ENCODE data around the gene HIVEP1. TPM values are rescaled to one million over a fixed set of nuclear protein-coding genes. Genes with fewer than 3 reads are reported as not detected.

The HIVEP1 gene
- total RNA-seq, 2 donors from 2014 or later = 22.3 to 34.4 TPM

GRCh38 chr6:12160326-12160725 is 148.2 kb downstream of the HIVEP1 start:
- Histone ChIP-seq H3K27ac (no peak overlapping the region), H3K4me1 (ENCODE audit: control insufficient read depth in 1 of 2, low read depth in 2 of 2) (peaks cover 0 to 5% of the 10 kb centered on the region in 2 donors), H3K36me3 (peaks cover 10% of the 10 kb centered on the region), H3K9me3 (no peaks in the 10 kb centered on the region), H3K4me3 (no peak overlapping the region), H3K27me3 (replicated peaks; ENCODE audit: insufficient read depth) (no peaks in the 10 kb centered on the region)
- DNase-seq (ENCODE audit: low spot score) (no peak), ATAC-seq (ENCODE audit: insufficient number of reproducible peaks, low FRiP score, low read depth) (no peak)
- TF ChIP-seq CTCF (IDR thresholded peaks at IDR 0.05) = no peak

- no peak for ATAC-seq (ENCODE audit: insufficient number of reproducible peaks, low FRiP score, low read depth)
- Histone ChIP-seq H3K36me3 (peaks cover 10% of the 10 kb centered on the region), H3K27me3 (replicated peaks; ENCODE audit: insufficient read depth) (no peaks in the 10 kb centered on the region), H3K27ac (no peak overlapping the region), H3K4me3 (no peak overlapping the region), H3K9me3 (no peaks in the 10 kb centered on the region), H3K4me1 (ENCODE audit: control insufficient read depth in 1 of 2, low read depth in 2 of 2) (peaks cover 0 to 5% of the 10 kb centered on the region in 2 donors)
- no peak for TF ChIP-seq CTCF (IDR thresholded peaks at IDR 0.05)
- no peak for DNase-seq (ENCODE audit: low spot score)
These were observed 150.1 kb downstream of the HIVEP1 start for GRCh38 chr6:12162213-12162612.

GRCh38 chr6:12163149-12163548 is 151.0 kb downstream of the HIVEP1 start:
- H3K4me1 ChIP-seq (ENCODE audit: control insufficient read depth in 1 of 2, low read depth in 2 of 2) = peaks cover 0 to 5% of the 10 kb centered on the region in 2 donors
- DNase-seq (ENCODE audit: low spot score) (no peak), ATAC-seq (ENCODE audit: insufficient number of reproducible peaks, low FRiP score, low read depth) (no peak)
- H3K9me3 ChIP-seq = no peaks in the 10 kb centered on the region
- no peak overlapping the region for H3K4me3 ChIP-seq
- H3K27ac ChIP-seq = no peak overlapping the region
- H3K36me3 ChIP-seq = peaks cover 10% of the 10 kb centered on the region
- no peak for TF ChIP-seq CTCF (IDR thresholded peaks at IDR 0.05)
- H3K27me3 ChIP-seq (replicated peaks; ENCODE audit: insufficient read depth) = no peaks in the 10 kb centered on the region

- ATAC-seq (ENCODE audit: insufficient number of reproducible peaks, low FRiP score, low read depth) = no peak
- Histone ChIP-seq H3K36me3 (peaks cover 10% of the 10 kb centered on the region), H3K27me3 (replicated peaks; ENCODE audit: insufficient read depth) (no peaks in the 10 kb centered on the region), H3K9me3 (no peaks in the 10 kb centered on the region), H3K4me3 (no peak overlapping the region), H3K27ac (no peak overlapping the region), H3K4me1 (ENCODE audit: control insufficient read depth in 1 of 2, low read depth in 2 of 2) (peaks cover 0 to 5% of the 10 kb centered on the region in 2 donors)
- no peak for TF ChIP-seq CTCF (IDR thresholded peaks at IDR 0.05)
- no peak for DNase-seq (ENCODE audit: low spot score)
These were observed 151.8 kb downstream of the HIVEP1 start for GRCh38 chr6:12163744-12164507.

- Histone ChIP-seq H3K4me1 (ENCODE audit: control insufficient read depth in 1 of 2, low read depth in 2 of 2) (peaks cover 0 to 5% of the 10 kb centered on the region in 2 donors), H3K27me3 (replicated peaks; ENCODE audit: insufficient read depth) (no peaks in the 10 kb centered on the region), H3K36me3 (peaks cover 10% of the 10 kb centered on the region), H3K4me3 (no peak overlapping the region), H3K27ac (no peak overlapping the region), H3K9me3 (no peaks in the 10 kb centered on the region)
- TF ChIP-seq CTCF (IDR thresholded peaks at IDR 0.05) = no peak
- DNase-seq (ENCODE audit: low spot score) = no peak
- no peak for ATAC-seq (ENCODE audit: insufficient number of reproducible peaks, low FRiP score, low read depth)
These were observed 152.3 kb downstream of the HIVEP1 start for GRCh38 chr6:12164508-12164770.
